ENCODE data around the gene SLC4A1AP.

SLC4A1AP gene

GRCh38 chr2:27723372-27724144 is 59.9 kb downstream of the SLC4A1AP start:
- DNase-seq: peak; percentile 72

DNA sequence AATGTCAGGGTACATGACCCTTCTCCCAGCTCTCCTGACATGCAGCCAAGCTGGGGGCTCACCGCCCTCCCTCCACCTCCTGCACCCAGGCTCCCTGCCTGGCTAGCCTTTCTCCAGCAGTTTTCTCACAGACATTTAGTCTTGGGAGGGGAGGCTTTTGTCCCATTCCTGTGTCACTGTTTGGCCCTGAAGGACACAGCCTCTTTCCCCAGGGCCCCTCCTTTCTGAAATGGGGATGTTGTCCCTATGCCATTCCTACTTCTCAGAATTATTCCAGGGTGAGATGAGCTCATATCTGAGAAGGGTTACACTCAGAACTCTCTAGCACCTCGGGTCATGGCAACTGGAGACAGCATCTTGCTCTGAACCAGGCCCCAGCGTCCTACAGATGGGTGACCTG is 60.5 kb downstream of the SLC4A1AP start:
- DNase-seq: no peak

DNA sequence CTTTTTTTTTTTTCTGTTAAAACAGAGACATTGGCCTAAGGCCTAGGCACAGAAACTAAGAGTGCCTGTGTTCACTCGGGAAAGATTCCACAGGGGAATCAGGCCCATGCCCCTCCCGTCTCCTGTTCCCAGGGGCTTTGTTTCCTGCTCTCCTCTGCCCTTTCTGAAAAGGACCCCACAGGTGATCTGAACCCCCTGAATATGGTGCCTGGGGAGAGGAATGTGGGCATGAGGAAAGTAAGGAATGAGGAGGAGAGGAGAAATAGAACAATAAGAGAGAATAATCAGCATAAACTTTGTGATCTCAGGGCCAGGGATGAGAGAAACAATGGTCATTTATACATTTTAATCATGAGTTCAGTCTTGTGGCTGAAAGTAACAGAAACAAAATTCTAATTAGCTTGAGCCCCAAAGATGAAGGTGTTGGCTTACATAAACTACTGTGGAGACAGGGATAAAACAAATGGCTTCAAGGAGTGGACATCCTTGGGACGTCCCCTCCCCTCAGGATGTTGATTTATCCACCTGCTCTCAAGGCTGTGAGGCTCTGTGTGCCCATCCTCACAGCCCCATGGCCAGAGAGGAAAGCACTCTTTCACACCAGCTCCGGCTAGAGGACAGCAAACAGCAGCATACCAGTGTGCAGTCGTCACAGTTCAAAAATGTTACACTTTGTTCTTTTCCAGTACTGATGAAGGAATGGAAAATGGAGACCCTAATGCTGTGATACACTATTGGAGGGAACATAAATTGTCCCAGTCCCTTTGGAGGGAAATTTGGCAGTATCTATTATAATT is 61.4 kb downstream of the SLC4A1AP start:
- peak; percentile 19 for DNase-seq

- no peak for DNase-seq
These were observed 63.6 kb downstream of the SLC4A1AP start for GRCh38 chr2:27727257-27727656.

- no peak for DNase-seq
These were observed 64.6 kb downstream of the SLC4A1AP start for GRCh38 chr2:27728081-27728858.

- DNase-seq: no peak
These were observed 65.5 kb downstream of the SLC4A1AP start for GRCh38 chr2:27729198-27729597.

- DNase-seq: no peak
These were observed 65.9 kb downstream of the SLC4A1AP start for GRCh38 chr2:27729614-27730013.

GRCh38 chr2:27730261-27730662 is 66.6 kb downstream of the SLC4A1AP start:
- DNase-seq: no peak

DNA sequence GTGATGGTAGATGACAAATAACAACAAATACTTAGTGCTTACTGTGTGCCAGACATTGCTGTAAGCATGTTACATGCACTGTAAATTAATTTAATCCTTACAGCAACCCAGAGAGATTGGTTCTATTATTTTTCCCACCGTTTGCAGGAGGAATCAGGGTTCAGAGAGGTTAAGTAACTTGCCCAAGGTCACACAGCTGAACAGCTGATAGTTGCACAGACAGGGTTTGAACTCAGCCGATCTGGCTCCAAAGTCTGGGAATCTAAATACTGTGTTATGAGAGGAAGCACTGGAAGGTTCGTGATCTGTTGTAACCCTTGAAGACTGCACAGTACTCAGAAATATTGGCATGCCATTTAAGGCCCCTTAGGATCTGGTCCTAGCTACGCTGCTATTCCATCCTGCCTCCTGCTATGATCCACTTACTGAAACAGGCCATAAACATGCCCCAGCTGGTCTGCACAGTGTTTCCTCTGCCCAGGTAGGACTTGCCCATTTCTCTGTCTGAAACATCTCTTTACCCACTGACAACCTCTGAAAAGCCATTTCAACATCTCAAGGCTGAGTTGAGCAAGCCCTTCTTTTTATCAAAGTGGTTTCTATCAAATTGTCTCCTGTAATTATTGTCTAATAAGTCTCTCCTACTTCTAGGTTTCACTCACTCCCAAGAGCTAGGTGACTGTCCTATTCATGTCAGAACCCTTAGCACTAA is 67.4 kb downstream of the SLC4A1AP start:
- DNase-seq: no peak

DNA sequence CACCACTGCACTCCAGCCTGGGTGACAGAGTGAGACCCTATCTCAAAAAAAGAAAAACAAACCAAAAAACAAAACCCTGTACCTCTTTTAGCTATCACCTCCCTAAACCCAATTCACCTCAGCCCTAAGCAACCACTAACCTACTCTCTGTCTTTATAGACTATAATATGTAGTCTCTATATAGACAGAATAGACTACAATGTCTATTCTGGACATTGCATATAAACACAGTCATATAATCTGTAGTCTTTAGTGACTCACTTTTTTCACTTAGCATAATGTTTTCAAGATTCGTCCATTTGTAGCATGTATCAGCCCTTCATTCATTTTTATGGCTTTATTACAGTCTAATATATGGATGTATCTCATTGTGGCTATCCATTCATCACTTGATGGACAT is 70.6 kb downstream of the SLC4A1AP start:
- DNase-seq: no peak

DNA sequence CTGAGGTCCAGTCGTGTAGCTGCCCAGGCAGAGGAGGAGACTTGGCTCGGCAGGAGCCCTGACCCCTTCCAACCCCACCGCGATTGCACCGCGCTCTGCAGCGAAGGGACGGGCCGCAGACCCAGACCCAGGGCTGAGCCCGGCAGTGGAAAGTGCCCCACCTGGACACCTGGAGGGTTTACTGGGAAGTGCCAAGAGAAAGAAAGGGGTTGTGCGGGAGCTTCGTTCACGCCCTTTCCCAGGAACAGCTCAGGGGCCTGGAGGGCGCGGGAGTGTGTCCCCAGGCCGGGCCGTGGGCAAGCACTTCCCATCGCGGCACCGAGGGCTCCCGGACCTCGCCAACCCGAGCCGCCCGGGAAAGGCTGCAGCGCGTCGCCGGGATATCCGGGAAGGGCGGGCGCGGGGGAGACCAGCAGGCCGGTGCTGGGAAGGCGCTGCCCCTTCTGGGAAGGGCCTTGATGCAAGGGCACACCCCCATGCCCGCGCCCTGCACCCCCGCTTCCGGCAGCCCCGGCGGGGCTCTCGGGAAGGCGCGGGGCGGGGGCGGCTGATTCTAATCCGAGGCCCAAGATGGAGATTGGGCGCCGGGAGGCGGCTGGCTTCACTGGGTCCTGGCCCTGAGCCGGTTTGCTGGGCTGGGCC is 71.7 kb downstream of the SLC4A1AP start:
- peak; percentile 37 for DNase-seq

DNA sequence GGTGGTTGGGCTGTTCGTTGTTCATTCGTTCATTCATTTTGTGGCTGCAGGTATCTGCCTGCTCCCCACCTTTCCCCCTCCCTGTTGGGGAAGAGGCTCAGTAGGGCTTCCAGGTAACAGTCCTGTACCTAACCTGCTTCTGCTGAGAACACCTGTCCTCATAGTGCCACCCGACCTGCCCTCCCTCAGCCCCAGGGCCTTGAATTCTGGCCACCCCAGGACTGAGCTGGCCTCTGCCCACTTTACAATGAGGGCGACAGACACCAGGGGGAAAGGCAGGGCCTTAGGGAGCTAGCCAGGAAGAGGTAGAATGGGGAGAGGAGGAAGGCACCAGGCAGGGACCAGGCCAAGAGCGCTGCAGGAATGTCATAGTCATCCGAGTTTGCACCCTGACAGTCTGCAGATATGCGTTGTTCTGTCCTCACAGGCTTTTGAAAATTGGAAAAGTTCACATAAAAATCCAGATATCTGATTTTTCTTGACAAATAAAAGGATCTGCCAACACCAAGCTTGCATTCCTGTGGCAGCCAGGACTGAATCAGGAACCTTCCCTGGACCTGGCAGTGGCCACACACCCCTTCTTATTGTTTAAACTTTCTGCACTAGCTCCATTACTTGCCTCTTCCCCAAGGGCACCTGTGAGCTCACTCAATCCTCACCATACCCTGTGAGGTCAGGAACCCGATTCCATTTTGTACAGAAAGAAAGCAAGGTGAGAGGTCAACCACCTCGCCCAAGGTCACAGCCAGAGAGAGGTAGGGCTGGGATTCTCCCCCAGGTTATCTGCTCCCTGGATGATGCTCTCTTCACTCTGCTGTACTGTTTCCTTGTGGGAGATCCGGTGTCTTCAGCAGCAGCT is 72.6 kb downstream of the SLC4A1AP start:
- DNase-seq: no peak

- DNase-seq: no peak
These were observed 73.2 kb downstream of the SLC4A1AP start for GRCh38 chr2:27736890-27737204.

DNA sequence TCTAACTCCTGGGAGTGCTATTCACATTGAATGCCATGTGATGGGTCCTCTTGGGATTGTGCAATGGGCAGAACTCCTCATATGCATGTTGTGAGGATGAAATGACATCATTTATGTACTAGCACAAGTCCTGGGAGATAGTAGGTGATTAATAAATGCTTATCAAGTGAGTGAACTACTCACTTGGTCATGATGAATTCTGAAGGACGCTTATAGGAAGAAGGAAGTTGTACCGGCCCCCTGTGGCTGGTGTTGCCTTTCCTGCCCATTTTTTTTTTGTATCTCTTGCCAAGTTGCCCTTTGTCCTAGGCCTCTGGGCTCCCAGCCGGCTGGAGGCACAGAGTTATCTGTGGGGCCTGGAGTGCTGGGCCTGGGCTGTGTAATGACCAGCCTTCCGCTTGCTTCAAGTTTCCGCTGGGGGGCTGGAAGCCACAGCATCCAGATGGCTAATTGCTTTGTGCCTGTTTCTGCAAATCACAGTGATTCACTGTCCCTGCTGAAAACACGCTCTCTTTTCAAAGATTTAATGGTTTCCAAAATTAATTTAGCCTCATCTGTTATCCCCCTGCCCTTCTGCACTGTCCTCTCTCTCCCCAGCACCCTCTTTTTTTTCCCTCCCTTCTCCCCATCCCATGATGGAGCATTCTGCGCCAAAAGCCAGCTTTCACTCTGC is 74.1 kb downstream of the SLC4A1AP start:
- DNase-seq: peak; percentile 83

- no peak for DNase-seq
These were observed 74.8 kb downstream of the SLC4A1AP start for GRCh38 chr2:27738349-27739057.

DNA sequence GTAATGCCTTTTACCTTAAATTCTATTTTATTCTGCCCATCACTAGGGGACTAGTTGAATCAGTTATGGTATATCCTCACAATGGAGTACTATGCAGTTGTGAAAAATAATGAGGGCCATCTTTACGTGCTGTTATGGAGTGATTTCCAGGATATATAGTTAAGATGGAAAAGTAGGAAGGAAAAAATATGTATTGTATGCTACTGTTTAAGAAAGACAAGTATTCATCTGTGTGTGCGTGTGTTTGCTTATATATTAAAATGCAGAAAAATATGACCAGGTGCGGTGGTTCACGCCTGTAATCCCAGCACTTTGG is 75.3 kb downstream of the SLC4A1AP start:
- DNase-seq: no peak

GRCh38 chr2:27741673-27742072 is 78.0 kb downstream of the SLC4A1AP start:
- DNase-seq: no peak

- no peak for DNase-seq
These were observed 78.9 kb downstream of the SLC4A1AP start for GRCh38 chr2:27742571-27742970.

Data from HCEC 1CT (cell line).